ENCODE data around the gene DHX36.

The DHX36 gene

DNA sequence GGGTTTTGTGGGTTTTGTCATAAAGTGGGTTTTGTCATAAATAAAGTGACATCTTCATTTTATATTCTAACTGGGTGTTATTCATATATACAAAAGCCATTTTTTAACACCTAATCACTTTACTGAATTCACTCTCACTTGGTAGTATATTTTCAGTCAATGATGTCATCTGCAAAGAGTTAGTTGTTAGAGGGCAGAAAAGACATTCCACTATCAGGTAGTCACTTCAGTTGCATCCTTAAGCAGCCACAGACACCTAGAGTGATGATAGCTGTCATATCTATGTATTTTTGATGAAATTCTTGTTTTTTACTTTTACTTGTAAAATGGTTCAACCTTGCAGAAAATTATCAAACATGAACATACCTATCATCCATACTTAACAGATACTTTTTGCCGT lies 89.0 kb downstream of the DHX36 start:
- no peak overlapping the region for H3K4me3 ChIP-seq (ENCODE audit: control insufficient read depth, low read depth, low read length)
- TF ChIP-seq, protein P1, sequence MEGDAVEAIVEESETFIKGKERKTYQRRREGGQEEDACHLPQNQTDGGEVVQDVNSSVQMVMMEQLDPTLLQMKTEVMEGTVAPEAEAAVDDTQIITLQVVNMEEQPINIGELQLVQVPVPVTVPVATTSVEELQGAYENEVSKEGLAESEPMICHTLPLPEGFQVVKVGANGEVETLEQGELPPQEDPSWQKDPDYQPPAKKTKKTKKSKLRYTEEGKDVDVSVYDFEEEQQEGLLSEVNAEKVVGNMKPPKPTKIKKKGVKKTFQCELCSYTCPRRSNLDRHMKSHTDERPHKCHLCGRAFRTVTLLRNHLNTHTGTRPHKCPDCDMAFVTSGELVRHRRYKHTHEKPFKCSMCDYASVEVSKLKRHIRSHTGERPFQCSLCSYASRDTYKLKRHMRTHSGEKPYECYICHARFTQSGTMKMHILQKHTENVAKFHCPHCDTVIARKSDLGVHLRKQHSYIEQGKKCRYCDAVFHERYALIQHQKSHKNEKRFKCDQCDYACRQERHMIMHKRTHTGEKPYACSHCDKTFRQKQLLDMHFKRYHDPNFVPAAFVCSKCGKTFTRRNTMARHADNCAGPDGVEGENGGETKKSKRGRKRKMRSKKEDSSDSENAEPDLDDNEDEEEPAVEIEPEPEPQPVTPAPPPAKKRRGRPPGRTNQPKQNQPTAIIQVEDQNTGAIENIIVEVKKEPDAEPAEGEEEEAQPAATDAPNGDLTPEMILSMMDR (conservative IDR thresholded peaks at IDR 0.05; ENCODE audit: control insufficient read depth, insufficient read depth, low read depth, low read length): no peak
- DNase-seq (ENCODE audit: low read depth): peak; percentile 44

- H3K4me3 ChIP-seq (ENCODE audit: control insufficient read depth, low read depth, low read length): no peak overlapping the region
- DNase-seq (ENCODE audit: low read depth): peak; percentile 7
- TF ChIP-seq, protein P1 (conservative IDR thresholded peaks at IDR 0.05; ENCODE audit: control insufficient read depth, insufficient read depth, low read depth, low read length): no peak
Observed at GRCh38 chr3:154229217-154229590, 95.1 kb downstream of the DHX36 start.

- TF ChIP-seq, protein P1 (conservative IDR thresholded peaks at IDR 0.05; ENCODE audit: control insufficient read depth, insufficient read depth, low read depth, low read length): no peak
- H3K4me3 ChIP-seq (ENCODE audit: control insufficient read depth, low read depth, low read length): no peak overlapping the region
- no peak for DNase-seq (ENCODE audit: low read depth)
Observed at GRCh38 chr3:154228561-154229216, 95.6 kb downstream of the DHX36 start.

GRCh38 chr3:154227531-154227930 lies 96.8 kb downstream of the DHX36 start:
- TF ChIP-seq, protein P1 (conservative IDR thresholded peaks at IDR 0.05; ENCODE audit: control insufficient read depth, insufficient read depth, low read depth, low read length): no peak
- no peak overlapping the region for H3K4me3 ChIP-seq (ENCODE audit: control insufficient read depth, low read depth, low read length)
- DNase-seq (ENCODE audit: low read depth): no peak

DNA sequence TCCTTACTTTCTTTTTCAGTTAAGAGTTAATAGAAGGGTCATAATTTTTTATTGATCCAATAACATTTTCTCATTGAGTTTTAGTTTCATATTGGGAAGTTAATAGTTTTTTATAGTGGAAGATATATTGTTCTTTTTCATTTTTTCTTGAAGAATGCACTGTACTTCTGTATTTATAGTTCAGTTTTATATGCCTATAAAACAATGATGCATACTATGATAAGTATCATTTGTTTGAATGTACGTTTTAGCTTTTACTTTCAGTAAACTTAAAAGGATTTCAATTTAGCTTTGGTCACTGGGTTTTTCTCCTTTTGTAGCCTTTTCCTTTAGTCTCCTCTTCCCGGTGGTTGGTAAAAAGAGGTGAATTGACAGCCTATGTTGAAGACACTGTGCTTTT lies 98.8 kb downstream of the DHX36 start:
- TF ChIP-seq, protein P1 (conservative IDR thresholded peaks at IDR 0.05; ENCODE audit: control insufficient read depth, insufficient read depth, low read depth, low read length): no peak
- no peak overlapping the region for H3K4me3 ChIP-seq (ENCODE audit: control insufficient read depth, low read depth, low read length)
- no peak for DNase-seq (ENCODE audit: low read depth)

GRCh38 chr3:154224866-154225265 lies 99.4 kb downstream of the DHX36 start:
- H3K4me3 ChIP-seq (ENCODE audit: control insufficient read depth, low read depth, low read length): no peak overlapping the region
- no peak for DNase-seq (ENCODE audit: low read depth)
- TF ChIP-seq, protein P1 (conservative IDR thresholded peaks at IDR 0.05; ENCODE audit: control insufficient read depth, insufficient read depth, low read depth, low read length): no peak

- TF ChIP-seq, protein P1 (conservative IDR thresholded peaks at IDR 0.05; ENCODE audit: control insufficient read depth, insufficient read depth, low read depth, low read length): no peak
- no peak for DNase-seq (ENCODE audit: low read depth)
- no peak overlapping the region for H3K4me3 ChIP-seq (ENCODE audit: control insufficient read depth, low read depth, low read length)
Observed at GRCh38 chr3:154224366-154224765, 99.9 kb downstream of the DHX36 start.

All from fibroblast of mammary gland (primary cell).